Measurements from ENCODE around the gene U2AF2.

U2AF2 gene

DNA sequence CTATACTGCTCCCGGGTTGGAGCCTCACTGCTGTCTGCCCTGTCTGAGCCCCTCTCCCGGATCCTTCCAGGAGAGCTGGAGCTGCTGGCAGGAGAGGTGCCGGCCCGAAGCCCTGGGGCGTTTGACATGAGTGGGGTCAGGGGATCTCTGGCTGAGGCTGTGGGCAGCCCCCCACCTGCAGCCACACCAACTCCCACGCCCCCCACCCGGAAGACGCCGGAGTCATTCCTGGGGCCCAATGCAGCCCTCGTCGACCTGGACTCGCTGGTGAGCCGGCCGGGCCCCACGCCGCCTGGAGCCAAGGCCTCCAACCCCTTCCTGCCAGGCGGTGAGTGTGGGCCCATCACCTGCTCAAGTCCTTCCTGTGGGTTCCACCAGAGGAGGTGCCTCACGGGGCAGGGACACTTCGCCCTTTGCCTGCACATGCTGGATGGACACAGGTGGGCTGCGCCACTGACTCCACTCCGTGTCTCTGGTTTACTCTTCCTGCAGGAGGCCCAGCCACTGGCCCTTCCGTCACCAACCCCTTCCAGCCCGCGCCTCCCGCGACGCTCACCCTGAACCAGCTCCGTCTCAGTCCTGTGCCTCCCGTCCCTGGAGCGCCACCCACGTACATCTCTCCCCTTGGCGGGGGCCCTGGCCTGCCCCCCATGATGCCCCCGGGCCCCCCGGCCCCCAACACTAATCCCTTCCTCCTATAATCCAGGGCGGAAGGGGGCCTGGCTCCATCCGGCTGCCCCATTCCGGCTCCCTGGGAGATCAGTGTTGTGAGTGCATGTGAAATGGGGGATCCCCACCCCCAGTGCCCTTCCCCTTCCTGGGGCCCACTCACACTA lies 40.0 kb downstream of the U2AF2 start:
- no peak for DNase-seq (ENCODE audit: low read depth in 2 of 2)
- TF ChIP-seq, protein P1, sequence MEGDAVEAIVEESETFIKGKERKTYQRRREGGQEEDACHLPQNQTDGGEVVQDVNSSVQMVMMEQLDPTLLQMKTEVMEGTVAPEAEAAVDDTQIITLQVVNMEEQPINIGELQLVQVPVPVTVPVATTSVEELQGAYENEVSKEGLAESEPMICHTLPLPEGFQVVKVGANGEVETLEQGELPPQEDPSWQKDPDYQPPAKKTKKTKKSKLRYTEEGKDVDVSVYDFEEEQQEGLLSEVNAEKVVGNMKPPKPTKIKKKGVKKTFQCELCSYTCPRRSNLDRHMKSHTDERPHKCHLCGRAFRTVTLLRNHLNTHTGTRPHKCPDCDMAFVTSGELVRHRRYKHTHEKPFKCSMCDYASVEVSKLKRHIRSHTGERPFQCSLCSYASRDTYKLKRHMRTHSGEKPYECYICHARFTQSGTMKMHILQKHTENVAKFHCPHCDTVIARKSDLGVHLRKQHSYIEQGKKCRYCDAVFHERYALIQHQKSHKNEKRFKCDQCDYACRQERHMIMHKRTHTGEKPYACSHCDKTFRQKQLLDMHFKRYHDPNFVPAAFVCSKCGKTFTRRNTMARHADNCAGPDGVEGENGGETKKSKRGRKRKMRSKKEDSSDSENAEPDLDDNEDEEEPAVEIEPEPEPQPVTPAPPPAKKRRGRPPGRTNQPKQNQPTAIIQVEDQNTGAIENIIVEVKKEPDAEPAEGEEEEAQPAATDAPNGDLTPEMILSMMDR (IDR thresholded peaks at IDR 0.05; ENCODE audit: low read depth, low read length): no peak
- no peak overlapping the region for H3K4me3 ChIP-seq (replicated peaks in 1 of 2; ENCODE audit: low read depth in 2 of 2, low read length in 2 of 2)

DNA sequence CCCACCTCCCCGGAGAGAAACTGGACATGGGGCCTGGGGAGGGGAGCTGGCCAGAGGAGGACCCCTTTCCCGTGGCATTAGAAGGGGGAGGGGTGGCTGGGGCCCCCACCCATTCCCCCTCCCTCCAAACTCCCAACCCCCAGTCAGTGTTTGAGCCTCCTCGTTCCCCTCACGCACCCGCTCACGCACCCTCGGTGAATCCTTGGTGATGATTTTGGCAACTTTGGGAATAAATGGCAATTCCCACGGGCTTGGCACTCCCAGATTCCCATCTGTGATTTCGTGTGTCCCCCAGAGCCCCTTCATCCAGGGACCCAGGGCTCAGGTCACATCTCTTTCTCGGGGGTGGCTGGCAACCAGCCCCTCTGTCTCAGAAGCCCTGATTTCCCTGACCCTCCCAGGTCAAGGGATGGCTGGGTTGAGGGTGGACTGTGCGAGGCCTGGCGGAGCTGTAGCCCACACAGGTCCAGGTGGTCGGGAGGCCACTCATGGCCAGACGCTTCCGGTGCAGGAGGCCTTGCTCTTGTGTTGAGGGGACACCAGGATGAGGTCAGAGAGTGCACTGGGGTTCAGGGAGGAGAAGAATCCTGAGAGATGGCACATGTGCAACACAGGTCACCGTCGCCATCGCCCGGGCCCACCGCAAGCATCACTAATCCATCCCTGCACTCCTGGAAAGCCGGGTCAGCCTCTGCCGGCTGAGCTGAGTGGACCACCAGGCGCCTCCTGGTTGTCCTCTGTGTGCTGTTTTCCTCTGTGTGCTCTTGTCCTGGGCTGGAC lies 40.9 kb downstream of the U2AF2 start:
- no peak overlapping the region for H3K4me3 ChIP-seq (replicated peaks in 1 of 2; ENCODE audit: low read depth in 2 of 2, low read length in 2 of 2)
- TF ChIP-seq, protein P1 (IDR thresholded peaks at IDR 0.05; ENCODE audit: low read depth, low read length): no peak
- DNase-seq (ENCODE audit: low read depth in 2 of 2): no peak

DNA sequence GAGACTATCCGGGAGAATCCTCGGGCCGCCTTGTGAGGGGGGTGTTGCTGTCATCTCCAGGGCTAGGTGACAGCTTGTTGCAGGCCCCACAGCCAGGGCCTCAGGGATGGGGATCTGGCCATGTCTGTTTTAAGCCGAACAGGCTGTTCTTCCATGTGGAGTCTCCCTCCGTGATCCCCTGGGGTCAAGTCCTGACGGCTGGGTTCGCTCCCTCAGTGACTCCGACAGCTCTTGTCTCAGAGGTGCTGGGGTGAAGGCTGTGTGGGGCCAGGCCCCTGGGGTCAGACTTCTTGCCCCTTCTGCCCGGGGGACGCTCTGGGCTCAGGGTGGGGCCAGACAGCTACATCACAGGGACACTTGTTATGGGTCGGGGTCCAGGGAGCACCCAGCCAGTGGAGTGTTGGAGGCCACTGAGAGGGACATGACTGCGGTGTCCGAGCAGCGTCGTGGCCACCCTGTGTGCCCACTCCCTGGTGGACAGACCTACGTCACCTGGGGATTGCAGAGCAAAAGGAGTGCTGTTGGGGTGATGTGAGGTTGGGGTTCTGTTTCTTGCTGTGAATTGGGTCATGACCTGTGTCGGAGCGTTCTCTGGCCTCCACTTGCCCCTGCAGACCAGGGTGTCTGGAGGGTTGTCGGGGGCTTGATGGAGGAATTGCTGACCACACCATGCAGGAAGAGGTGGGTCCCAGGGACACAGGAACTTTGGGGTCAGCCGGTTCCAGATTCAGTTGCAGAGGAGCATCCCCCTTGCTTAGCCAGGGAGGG lies 41.6 kb downstream of the U2AF2 start:
- DNase-seq (ENCODE audit: low read depth in 2 of 2): no peak
- TF ChIP-seq, protein P1 (IDR thresholded peaks at IDR 0.05; ENCODE audit: low read depth, low read length): no peak

DNA sequence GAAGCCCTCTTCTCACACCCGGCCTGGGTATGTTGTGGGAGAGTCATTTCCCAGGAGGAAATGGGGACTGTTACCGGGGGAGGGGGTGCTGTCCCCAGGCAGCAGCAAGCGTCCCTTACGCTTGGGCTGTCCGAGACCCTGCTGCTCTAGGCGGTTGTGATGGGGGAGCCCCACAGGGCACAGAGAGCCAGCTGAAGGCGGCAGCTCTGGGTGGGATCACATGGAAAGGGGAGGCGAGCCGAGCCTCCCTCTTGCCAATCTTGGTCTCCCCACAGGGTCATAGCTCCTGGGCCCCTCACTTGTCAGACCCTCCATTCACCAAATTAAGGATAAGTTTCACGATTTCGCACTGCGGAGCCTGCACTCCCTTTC lies 42.2 kb downstream of the U2AF2 start:
- no peak for DNase-seq (ENCODE audit: low read depth in 2 of 2)
- TF ChIP-seq, protein P1 (IDR thresholded peaks at IDR 0.05; ENCODE audit: low read depth, low read length): no peak
- H3K4me3 ChIP-seq (replicated peaks in 1 of 2; ENCODE audit: low read depth in 2 of 2, low read length in 2 of 2): no peak overlapping the region

More for the DNA sequence above, 41.6 kb downstream of the U2AF2 start:
- no peak overlapping the region for H3K4me3 ChIP-seq (replicated peaks in 1 of 2; ENCODE audit: low read depth in 2 of 2, low read length in 2 of 2)

DNA sequence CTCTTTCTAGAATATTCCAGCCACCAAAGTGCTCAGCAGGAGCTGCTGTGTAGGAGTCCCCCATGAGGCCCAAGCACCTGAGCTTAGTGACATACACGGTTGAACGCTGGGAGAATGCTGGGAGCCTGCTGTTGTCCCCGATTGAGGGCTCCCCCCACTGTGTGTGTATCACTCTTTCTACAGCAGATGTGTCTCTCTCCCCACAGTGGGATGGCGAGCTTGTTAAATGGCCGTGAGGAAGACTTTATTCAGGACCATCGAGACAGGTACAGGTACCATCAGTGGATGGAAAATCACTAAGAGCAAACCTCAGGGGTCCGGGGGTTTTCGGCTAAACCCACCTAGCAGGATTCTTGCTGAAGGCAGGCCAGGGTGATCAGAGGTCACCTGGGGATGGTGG lies 42.9 kb downstream of the U2AF2 start:
- no peak for DNase-seq (ENCODE audit: low read depth in 2 of 2)
- TF ChIP-seq, protein P1 (IDR thresholded peaks at IDR 0.05; ENCODE audit: low read depth, low read length): no peak
- H3K4me3 ChIP-seq (replicated peaks in 1 of 2; ENCODE audit: low read depth in 2 of 2, low read length in 2 of 2): no peak overlapping the region

DNA sequence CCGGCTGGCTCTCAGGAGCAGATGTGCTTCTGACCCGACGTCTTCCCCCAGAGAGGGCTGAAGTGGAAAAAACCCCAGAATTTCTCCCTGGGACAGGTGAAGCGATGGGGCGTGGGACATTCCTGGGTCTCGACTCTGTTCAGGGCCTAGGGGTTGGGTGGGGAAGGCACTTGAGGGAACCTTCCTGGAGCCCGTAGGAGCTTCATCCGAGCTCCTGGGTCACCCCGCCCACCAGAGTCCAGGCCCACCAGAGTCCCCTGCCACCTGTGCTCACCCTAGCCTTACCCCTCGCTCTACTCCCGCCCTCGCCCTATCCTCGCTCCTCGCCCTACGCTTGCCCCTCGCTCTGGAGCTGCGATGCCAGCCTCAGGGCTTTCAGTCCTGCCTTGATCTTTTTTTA lies 43.4 kb downstream of the U2AF2 start:
- DNase-seq (ENCODE audit: low read depth in 2 of 2): no peak
- no peak overlapping the region for H3K4me3 ChIP-seq (replicated peaks in 1 of 2; ENCODE audit: low read depth in 2 of 2, low read length in 2 of 2)
- TF ChIP-seq, protein P1 (IDR thresholded peaks at IDR 0.05; ENCODE audit: low read depth, low read length): no peak
